ENCODE data around the gene GNG2. TPM values are rescaled to one million over a fixed set of nuclear protein-coding genes. Genes with fewer than 3 reads are reported as not detected.
A peak's percentile ranks its signal among the peaks of the same experiment; 100 is the strongest.

The GNG2 gene
- 10 to 100 TPM in 2 of 3 donors, 1 to 10 TPM in 1; 9.9 to 52.2 (median 16.6) TPM for total RNA-seq
- long read RNA-seq, donor 1, transcript GNG2-213 (4 exons, 2,125 nt), result major isoform, 17 of 21 reads
- long read RNA-seq, donor 1, partial matches to known transcripts, result 0 of 21 reads
- long read RNA-seq, donor 1, other reads (novel, unspliced or antisense), result 3 of 21 reads
- long read RNA-seq, donor 2, partial matches to known transcripts, result 0 of 2 reads
- long read RNA-seq, donor 2, other reads (novel, unspliced or antisense), result 0 of 2 reads

DNA sequence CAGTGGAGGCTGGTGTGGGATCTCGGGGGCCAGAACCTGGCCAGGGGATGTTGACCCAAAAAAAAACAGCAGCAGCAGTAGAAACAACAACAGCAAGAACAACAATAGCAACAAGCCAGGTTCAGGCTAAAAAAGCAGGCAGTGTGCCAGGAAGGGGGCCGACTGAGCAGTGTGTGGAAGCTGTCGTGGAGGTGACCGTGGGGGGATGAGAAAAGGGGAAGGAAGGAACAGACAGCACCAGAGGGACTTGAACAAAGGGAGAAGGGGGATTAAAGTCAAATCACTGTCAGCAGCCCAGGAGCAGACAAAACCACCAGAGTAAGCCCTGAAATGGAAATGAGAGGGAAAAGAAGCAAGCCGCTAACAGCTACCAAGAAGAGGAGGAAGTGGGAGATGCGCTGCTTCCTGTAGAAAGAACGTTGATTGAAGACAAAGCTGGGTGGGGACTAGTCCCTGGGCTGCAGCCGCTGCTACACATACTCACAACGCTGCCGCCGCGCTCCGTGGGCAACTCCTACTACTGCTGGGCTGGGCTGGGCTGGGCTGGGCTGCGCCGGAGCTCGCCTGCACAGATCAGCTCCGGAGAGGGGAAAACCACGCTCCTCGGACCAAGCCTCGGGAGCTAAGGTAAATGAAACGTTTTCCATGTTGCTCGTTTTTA lies at the start of gene GNG2:
TSS of gene GNG2 (plus strand) at position 449 of the 661 bp plus-strand sequence. CDS start 90,067 bp downstream, outside the sequence.
- DNase-seq (peak; percentile 86 to 91 (median 89)), ATAC-seq (peak; percentile 99)
- no peaks in the 10 kb centered on the region for H3K9me3 ChIP-seq
- H3K4me3 ChIP-seq, result peak within 1 kb of the TSS; percentile 10
- H3K36me3 ChIP-seq (ENCODE audit: low read depth), result no peaks in the 10 kb centered on the region
- peaks cover 6% of the 10 kb centered on the region for H3K4me1 ChIP-seq (ENCODE audit: low read depth)
- TF ChIP-seq, protein P1, sequence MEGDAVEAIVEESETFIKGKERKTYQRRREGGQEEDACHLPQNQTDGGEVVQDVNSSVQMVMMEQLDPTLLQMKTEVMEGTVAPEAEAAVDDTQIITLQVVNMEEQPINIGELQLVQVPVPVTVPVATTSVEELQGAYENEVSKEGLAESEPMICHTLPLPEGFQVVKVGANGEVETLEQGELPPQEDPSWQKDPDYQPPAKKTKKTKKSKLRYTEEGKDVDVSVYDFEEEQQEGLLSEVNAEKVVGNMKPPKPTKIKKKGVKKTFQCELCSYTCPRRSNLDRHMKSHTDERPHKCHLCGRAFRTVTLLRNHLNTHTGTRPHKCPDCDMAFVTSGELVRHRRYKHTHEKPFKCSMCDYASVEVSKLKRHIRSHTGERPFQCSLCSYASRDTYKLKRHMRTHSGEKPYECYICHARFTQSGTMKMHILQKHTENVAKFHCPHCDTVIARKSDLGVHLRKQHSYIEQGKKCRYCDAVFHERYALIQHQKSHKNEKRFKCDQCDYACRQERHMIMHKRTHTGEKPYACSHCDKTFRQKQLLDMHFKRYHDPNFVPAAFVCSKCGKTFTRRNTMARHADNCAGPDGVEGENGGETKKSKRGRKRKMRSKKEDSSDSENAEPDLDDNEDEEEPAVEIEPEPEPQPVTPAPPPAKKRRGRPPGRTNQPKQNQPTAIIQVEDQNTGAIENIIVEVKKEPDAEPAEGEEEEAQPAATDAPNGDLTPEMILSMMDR (IDR thresholded peaks at IDR 0.05), result no peak
- intact Hi-C loops (cut with DNase I, micrococcal nuclease), result no loop called here

DNA sequence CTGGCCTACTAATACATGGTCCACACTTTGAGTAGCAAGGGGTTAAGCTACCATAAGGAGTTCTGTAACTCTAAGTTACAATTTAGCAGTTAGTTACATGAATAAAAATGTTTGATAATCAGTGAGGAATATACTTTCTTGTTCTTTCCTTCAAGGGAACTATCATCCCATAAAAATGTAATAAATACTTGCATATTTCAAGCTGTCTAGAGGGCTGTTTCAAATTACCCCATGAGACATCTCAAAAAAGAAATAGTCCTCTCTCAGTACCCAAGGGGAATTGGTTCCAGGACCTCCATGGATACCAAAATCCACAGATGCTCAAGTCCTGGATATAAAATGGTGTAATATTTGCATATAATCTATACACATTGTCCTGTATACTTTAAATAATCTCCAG lies 48.7 kb upstream of the GNG2 start:
- H3K4me3 ChIP-seq, result no peak overlapping the region
- intact Hi-C loops (cut with DNase I, micrococcal nuclease), result no loop called here
- ATAC-seq (no peak), DNase-seq (no peak)
- TF ChIP-seq, protein P1 (IDR thresholded peaks at IDR 0.05), result no peak
- H3K36me3 ChIP-seq (ENCODE audit: low read depth), result no peaks in the 10 kb centered on the region
- no peaks in the 10 kb centered on the region for H3K9me3 ChIP-seq
- H3K4me1 ChIP-seq (ENCODE audit: low read depth), result no peaks in the 10 kb centered on the region

GRCh38 chr14:51816031-51816430 lies 44.4 kb upstream of the GNG2 start:
- TF ChIP-seq, protein P1 (IDR thresholded peaks at IDR 0.05), result no peak
- ATAC-seq (no peak), DNase-seq (no peak)
- no peaks in the 10 kb centered on the region for H3K36me3 ChIP-seq (ENCODE audit: low read depth)
- intact Hi-C loops (cut with DNase I, micrococcal nuclease), result no loop called here
- no peak overlapping the region for H3K4me3 ChIP-seq
- no peaks in the 10 kb centered on the region for H3K9me3 ChIP-seq
- H3K4me1 ChIP-seq (ENCODE audit: low read depth), result no peaks in the 10 kb centered on the region

DNA sequence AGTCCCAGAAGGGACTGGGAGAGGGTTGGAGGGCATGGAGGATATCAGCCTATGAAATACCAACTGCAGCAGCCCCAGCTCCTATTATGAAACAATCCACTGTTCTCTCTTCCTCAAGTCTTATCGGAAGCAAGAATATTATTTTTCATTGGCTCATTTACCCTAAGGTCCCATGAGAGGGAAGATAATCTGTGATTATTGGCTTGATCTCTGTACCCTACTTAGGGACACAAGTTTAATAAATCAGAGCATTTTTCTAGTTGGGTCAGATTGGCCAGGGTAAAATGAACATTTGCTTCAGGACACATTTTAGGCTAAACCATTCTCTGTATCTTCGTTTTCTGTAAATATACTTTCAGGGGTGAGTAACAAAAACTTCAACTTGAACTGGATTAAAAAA lies 43.1 kb upstream of the GNG2 start:
- TF ChIP-seq, protein P1 (IDR thresholded peaks at IDR 0.05), result no peak
- Histone ChIP-seq H3K4me3 (no peak overlapping the region), H3K9me3 (no peaks in the 10 kb centered on the region), H3K4me1 (ENCODE audit: low read depth) (no peaks in the 10 kb centered on the region), H3K36me3 (ENCODE audit: low read depth) (no peaks in the 10 kb centered on the region)
- DNase-seq (no peak), ATAC-seq (no peak)
- intact Hi-C loops (cut with DNase I, micrococcal nuclease), result no loop called here

DNA sequence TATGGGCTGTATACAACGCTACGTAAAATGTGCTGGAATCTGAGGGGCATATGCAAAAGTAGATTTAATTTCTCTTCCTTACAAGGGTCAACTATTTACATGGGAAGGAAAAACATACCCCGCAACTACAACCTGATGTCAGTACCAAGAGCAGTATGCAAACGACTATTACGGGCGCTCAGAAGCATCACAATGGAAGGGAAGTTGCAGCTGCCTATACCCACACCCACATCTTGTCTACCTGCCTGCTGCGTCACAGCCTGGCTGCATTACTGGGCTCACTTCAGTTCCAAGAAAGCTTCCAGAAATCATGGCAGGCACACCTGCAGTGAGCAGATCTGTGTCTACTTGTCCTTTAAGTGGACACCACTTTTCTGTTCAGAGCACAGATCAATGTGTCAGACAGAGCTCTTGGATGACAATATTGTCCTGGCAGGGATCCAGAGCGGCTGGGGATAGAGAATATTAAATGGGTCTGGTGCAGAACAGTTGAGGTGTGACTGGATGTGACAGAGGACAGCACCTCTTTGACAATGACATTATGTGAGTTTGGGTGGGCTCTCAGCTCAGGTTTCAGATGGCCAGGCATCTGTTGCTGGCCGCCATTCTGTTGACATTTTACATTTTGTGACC lies 41.5 kb upstream of the GNG2 start:
- TF ChIP-seq, protein P1 (IDR thresholded peaks at IDR 0.05), result no peak
- no peaks in the 10 kb centered on the region for H3K36me3 ChIP-seq (ENCODE audit: low read depth)
- no peaks in the 10 kb centered on the region for H3K9me3 ChIP-seq
- ATAC-seq (no peak), DNase-seq (no peak)
- intact Hi-C loops (cut with DNase I, micrococcal nuclease), result no loop called here
- no peaks in the 10 kb centered on the region for H3K4me1 ChIP-seq (ENCODE audit: low read depth)
- H3K4me3 ChIP-seq, result no peak overlapping the region
